ENCODE data around the gene ABCA5. TPM values are rescaled to one million over a fixed set of nuclear protein-coding genes. Genes with fewer than 3 reads are reported as not detected.

Gene ABCA5
- total RNA-seq, 1 experiment from 2014 or later: 9.6 TPM

DNA sequence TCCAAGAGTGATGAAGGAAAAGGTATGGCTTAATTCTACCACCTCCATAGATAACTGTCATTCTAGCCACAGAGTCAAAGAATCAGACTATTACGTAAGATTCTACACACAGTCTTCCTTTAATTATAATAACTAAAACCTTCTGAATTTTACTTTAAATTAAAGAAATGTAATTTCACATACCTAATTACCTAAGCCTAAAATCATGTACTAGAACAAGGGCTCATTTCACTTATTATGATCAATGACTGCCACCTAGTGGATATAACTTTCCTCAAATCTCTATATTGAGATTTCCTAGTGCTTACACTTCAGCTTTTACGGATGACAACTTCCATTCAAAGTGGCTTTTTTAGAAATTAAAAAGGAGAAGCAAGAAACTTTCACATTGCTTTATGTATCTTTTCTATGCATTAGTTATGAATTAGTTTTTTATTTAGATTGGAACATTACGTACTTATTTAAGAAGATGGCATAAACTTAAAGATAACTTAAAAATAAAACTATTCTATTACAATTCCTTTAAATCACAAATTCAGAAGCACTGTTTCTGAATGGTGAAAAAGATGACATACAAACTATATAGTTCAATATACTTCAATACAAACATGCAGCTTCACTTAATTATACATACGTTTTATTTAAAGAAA, 80.1 kb downstream of the ABCA5 start:
- H3K4me1 Mint-ChIP-seq (ENCODE audit: insufficient read depth, unreplicated experiment): peaks cover 4% of the 10 kb centered on the region
- BruUV-seq (replicated peaks): no TSS peak
- no peaks in the 10 kb centered on the region for H3K9me3 Mint-ChIP-seq (ENCODE audit: unreplicated experiment)
- H3K4me3 Mint-ChIP-seq (ENCODE audit: unreplicated experiment): no peak overlapping the region
- H3K27ac Mint-ChIP-seq (ENCODE audit: low read depth, unreplicated experiment): no peak overlapping the region
- intact Hi-C loops (cut with micrococcal nuclease): loop anchor here (1.0 to 5.0 kb wide), 2 partner anchors 275 to 470 kb away; no protein-coding TSS in a partner anchor
- no peaks in the 10 kb centered on the region for H3K36me3 Mint-ChIP-seq (ENCODE audit: insufficient read depth, unreplicated experiment)
- peak; percentile 62 for DNase-seq (ENCODE audit: unreplicated experiment)
- ChIA-PET CTCF (interaction anchor here (0.5 to 1.9 kb wide), 5 partner anchors 9 to 492 kb away, joined by 3 to 14 read pairs (median 3); no protein-coding TSS in a partner anchor), POLR2A (interaction anchor here (0.8 to 1.9 kb wide), 4 partner anchors 78 to 452 kb away, joined by 3 to 5 read pairs (median 4); no protein-coding TSS in a partner anchor)
- no peaks in the 10 kb centered on the region for H3K27me3 Mint-ChIP-seq (ENCODE audit: insufficient read depth, unreplicated experiment)
- TF ChIP-seq CTCF (IDR thresholded peaks at IDR 0.05; ENCODE audit: unreplicated experiment): peak; percentile 36

DNA sequence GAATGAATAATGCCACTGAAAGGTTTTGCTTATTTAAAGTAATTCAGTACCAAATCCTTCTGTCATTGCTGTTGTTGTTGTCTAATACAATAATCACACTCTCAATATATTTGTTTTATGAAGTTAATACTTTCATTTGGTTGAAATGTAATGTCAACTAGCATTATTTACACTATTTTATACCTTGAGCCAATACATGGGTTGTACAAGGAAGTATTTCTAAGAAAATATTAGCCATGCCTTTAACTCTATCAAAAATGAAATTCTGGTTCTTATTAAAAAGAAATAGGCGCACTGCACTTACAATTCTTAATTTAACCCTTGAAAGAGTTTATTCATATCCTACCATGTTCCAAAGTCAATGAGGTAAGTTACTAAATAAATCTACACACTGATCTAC, 80.7 kb downstream of the ABCA5 start:
- no peaks in the 10 kb centered on the region for H3K36me3 Mint-ChIP-seq (ENCODE audit: insufficient read depth, unreplicated experiment)
- no peak for DNase-seq (ENCODE audit: unreplicated experiment)
- BruUV-seq (replicated peaks): no TSS peak
- peaks cover 4% of the 10 kb centered on the region for H3K4me1 Mint-ChIP-seq (ENCODE audit: insufficient read depth, unreplicated experiment)
- no peaks in the 10 kb centered on the region for H3K9me3 Mint-ChIP-seq (ENCODE audit: unreplicated experiment)
- POLR2A ChIA-PET: interaction anchor here (0.6 to 1.9 kb wide), 5 partner anchors 79 to 451 kb away, joined by 3 to 5 read pairs (median 3); no protein-coding TSS in a partner anchor
- H3K4me3 Mint-ChIP-seq (ENCODE audit: unreplicated experiment): no peak overlapping the region
- intact Hi-C loops (cut with micrococcal nuclease): loop anchor here (1.0 to 5.0 kb wide), 2 partner anchors 276 to 469 kb away; no protein-coding TSS in a partner anchor
- no peaks in the 10 kb centered on the region for H3K27me3 Mint-ChIP-seq (ENCODE audit: insufficient read depth, unreplicated experiment)
- no peak for TF ChIP-seq CTCF (IDR thresholded peaks at IDR 0.05; ENCODE audit: unreplicated experiment)
- CTCF ChIA-PET: interaction anchor here (0.6 to 0.7 kb wide), 2 partner anchors 470 to 482 kb away, joined by 3 read pairs; no protein-coding TSS in a partner anchor
- no peak overlapping the region for H3K27ac Mint-ChIP-seq (ENCODE audit: low read depth, unreplicated experiment)

DNA sequence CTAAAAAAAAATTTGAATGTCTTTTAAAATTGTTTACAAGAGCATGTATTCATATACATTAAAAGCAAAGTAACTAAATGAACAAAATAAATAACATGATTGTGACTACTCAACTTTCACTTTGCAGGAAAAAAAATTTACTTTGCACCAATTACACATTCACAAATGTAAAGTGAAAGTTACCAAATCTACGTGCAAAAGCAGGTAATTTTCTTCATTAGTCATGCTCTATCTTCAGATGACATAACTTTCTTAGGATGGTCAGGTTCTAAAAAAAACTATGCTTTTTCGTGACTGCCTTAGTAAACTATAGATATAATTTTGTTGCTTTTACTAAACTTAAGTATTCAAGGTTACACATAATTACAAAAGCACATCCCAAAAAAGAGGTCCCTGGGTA, 81.3 kb downstream of the ABCA5 start:
- BruUV-seq (replicated peaks): no TSS peak
- no peak overlapping the region for H3K4me3 Mint-ChIP-seq (ENCODE audit: unreplicated experiment)
- DNase-seq (ENCODE audit: unreplicated experiment): no peak
- intact Hi-C loops (cut with micrococcal nuclease): loop anchor here (1.0 to 5.0 kb wide), 2 partner anchors 277 to 468 kb away; no protein-coding TSS in a partner anchor
- no peaks in the 10 kb centered on the region for H3K9me3 Mint-ChIP-seq (ENCODE audit: unreplicated experiment)
- H3K27me3 Mint-ChIP-seq (ENCODE audit: insufficient read depth, unreplicated experiment): no peaks in the 10 kb centered on the region
- no peak for TF ChIP-seq CTCF (IDR thresholded peaks at IDR 0.05; ENCODE audit: unreplicated experiment)
- POLR2A ChIA-PET: interaction anchor here (0.7 to 1.9 kb wide), 2 partner anchors 8 to 451 kb away, joined by 3 to 4 read pairs; no protein-coding TSS in a partner anchor
- CTCF ChIA-PET: interaction anchor here (0.7 to 1.8 kb wide), 4 partner anchors 220 to 481 kb away, joined by 3 to 20 read pairs (median 4); no protein-coding TSS in a partner anchor
- peaks cover 4% of the 10 kb centered on the region for H3K4me1 Mint-ChIP-seq (ENCODE audit: insufficient read depth, unreplicated experiment)
- H3K36me3 Mint-ChIP-seq (ENCODE audit: insufficient read depth, unreplicated experiment): no peaks in the 10 kb centered on the region
- H3K27ac Mint-ChIP-seq (ENCODE audit: low read depth, unreplicated experiment): no peak overlapping the region
